GM19467 (cell line): ENCODE results near the gene SLC44A4.
"Not testable (repeated sequence)": the region's sequence is repeated elsewhere in the genome, so short reads cannot be mapped to it uniquely, and the experiment has no call there.

Experiments
- ATAC-seq: cut with Tn5 transposase; IDR thresholded peaks from one replicate; pipeline ENCODE4 v1.9.1; 2021; ENCODE audit warnings: mild to moderate bottlenecking, moderate library complexity; ENCODE audit not compliant: unreplicated experiment

Gene SLC44A4

GRCh38 chr6:31831350-31832215, 47.2 kb downstream of the SLC44A4 start:
- ATAC-seq: no peak

GRCh38 chr6:31830886-31831335, 47.9 kb downstream of the SLC44A4 start:
- no peak for ATAC-seq

DNA sequence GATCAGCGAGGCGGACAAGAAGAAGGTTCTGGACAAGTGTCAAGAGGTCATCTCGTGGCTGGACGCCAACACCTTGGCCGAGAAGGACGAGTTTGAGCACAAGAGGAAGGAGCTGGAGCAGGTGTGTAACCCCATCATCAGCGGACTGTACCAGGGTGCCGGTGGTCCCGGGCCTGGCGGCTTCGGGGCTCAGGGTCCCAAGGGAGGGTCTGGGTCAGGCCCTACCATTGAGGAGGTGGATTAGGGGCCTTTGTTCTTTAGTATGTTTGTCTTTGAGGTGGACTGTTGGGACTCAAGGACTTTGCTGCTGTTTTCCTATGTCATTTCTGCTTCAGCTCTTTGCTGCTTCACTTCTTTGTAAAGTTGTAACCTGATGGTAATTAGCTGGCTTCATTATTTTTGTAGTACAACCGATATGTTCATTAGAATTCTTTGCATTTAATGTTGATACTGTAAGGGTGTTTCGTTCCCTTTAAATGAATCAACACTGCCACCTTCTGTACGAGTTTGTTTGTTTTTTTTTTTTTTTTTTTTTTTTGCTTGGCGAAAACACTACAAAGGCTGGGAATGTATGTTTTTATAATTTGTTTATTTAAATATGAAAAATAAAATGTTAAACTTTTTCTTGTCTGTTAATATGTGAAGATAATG, 49.0 kb downstream of the SLC44A4 start:
- ATAC-seq: no peak

- ATAC-seq: peak; percentile 51
Observed at GRCh38 chr6:31827286-31828079, 51.3 kb downstream of the SLC44A4 start, which contains the start of gene HSPA1B. Gene HSPA1B, plus strand, starts transcription at chr6:31827738. Its CDS starts 213 bp downstream, at chr6:31827951.

- peak; percentile 16 for ATAC-seq
Observed at GRCh38 chr6:31826793-31827285, 52.0 kb downstream of the SLC44A4 start.

GRCh38 chr6:31825553-31825952, 53.2 kb downstream of the SLC44A4 start:
- ATAC-seq: no peak

- ATAC-seq: not testable (repeated sequence)
Observed at GRCh38 chr6:31823592-31824196, 55.1 kb downstream of the SLC44A4 start.

DNA sequence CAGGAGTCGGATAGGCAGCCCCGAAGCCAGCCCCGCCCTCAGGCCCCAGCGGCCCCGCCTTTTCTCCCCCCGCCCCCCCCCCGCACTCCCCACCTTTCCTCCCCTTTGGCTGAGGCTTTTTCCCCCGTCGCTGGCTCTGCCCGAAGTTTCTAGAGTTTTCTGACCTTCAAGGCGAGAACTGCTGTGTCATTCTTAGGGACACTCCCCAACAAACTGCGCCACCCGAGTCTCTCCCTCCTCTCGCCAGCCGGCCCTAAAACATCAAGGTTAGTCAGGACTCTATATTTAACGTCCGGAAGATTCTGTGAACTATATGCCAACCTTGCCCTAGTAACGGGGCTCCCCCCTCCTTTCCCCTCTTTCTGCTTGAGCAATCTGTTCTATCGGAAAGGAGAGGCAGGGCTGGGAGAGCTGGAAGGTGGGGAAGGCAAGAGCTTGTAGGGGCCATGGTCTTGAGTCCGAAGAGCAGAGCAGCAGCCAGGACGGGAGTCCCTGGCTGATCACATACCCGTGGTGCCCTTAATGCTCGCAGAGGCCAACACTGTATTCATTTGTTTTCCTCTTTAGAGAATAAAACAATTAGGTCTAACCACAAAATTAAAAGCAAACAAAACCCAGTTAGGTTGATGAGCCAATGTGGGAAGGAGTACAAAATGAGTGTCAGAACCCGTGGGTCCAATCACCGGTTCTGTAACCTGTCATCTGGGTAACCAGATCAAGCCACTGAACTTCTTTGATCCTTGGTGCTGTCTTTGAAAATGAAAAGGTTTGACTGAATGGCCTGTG, 56.6 kb downstream of the SLC44A4 start:
- ATAC-seq: no peak

DNA sequence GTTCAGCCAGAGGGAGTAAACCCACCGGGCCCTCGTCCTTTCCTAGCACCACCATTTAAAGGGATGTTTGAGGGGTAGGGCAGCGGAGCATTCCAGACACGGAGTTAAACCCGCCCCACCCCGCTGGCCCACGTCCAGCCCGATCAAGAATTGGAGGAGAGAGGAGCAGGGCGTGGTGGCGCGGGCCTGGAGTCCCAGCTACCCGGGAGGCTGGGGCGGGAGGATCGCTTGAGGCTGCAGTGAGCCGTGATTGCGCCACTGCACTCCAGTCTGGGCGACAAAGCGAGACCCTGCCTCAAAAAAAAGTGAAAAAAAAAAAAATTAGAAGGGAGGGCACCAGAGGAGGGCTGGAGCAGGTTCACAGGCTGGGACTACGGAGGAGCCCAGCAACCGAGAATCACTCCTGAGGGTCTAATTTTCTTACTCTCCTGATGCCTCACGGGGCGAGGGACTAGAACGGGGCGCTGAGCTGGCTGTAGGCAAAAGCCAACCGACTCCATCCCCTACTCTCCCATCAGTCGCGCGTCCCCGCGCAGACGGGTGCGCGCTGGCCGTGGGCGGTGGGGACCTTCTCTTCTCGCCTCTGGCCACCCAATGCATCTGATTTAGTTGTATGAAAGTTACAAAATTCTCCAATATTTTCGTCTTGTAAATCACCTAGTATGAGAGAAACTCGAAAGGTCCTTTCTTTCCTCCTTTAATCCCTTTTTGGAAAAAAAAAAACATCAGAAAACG, 57.3 kb downstream of the SLC44A4 start:
- ATAC-seq: no peak

- ATAC-seq: not testable (repeated sequence)
Observed at GRCh38 chr6:31820399-31820798, 58.4 kb downstream of the SLC44A4 start.

DNA sequence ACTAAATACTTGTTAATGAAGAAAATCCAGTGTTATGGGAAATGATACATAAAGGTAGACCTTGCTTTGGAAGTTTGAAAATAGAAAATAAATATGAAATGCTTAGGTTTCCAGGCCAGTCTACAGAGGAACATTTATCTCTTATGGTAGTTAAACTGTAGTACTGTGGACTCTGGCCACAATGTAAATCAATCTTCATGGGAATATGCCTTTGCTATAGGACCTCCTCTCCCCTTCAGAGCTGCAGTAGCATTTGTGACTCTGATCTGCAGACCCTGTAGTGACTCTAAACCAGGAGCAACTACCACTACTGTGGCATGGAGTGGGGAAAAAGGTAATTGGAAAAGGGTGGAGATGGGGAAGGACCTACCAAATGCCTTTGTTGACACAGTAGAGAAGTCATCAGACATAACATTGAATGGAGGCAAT, 58.9 kb downstream of the SLC44A4 start:
- no peak for ATAC-seq

- not testable (repeated sequence) for ATAC-seq
Observed at GRCh38 chr6:31817929-31818511, 60.8 kb downstream of the SLC44A4 start.

- not testable (repeated sequence) for ATAC-seq
Observed at GRCh38 chr6:31817133-31817928, 61.5 kb downstream of the SLC44A4 start.

GRCh38 chr6:31815025-31815838, 63.6 kb downstream of the SLC44A4 start, which contains the start of the genes HSPA1A and HSPA1L:
Gene HSPA1A, plus strand, starts transcription at chr6:31815543. Its CDS starts 214 bp downstream, at chr6:31815757.
Gene HSPA1L, minus strand, starts transcription at chr6:31815283. Its CDS starts 3,311 bp downstream, at chr6:31811972.
- ATAC-seq: no peak

DNA sequence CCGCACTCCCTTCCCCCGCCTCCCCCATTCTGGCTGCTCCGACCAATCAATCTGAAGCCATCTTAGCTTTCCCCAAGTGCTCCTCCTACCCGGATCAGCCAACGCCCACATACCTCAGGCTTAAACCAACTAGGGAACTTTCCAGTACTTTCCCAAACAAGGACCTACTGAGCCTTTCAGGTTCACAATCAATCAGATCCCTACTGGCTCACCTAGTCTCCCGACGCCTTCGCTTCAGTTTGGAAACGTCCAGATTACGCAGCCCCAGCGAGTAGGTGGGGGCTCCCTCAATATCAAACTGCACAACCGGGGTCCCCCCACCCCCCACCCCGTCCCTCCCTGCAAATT, 64.1 kb downstream of the SLC44A4 start:
- ATAC-seq: no peak

DNA sequence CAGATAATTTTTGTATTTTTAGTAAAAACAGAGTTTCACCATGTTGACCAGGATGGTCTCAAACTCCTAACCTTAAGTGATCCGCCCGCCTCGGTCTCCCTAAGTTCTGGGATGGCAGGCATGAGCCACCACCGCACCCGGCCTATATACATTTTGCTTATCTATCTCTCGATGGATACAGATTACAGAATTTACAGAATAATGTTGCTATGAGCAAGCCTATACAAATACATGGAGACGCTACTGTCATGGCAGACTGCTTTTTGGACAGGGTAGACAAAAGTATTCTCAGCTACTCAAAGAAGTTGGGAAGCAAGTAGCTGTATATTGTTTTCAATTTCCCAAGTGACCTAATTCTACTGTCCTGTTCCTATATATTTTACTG, 65.3 kb downstream of the SLC44A4 start:
- ATAC-seq: no peak
